ENCODE results near the gene TTC31.

The TTC31 gene

DNA sequence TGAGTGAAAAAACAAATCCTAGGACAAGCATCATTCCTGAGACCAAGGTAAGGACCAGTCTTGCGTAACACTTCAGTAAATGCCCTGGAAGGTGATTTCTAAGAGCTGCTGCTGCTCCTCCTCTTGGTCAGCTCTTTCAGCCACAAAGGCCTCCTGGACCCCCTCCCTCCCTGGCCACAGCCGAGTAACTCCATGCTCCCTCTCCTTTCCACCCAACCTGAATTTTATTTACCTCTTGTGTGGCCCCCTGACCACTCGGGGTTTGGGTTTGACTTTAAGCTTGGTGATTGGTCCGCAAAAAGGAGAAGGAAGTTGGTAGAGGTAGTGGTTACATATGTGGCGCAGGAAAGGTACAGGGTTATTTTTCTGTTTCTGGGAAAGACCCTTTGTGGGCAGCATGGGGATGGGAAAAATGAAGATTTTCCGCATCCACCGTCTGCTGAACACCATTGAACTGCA is 56.0 kb downstream of the TTC31 start:
- H3K4me3 ChIP-seq (ENCODE audit: low read length) = no peak overlapping the region
- H3K9me3 ChIP-seq (ENCODE audit: control insufficient read depth, insufficient read depth, low read length) = no peaks in the 10 kb centered on the region
- no CpG with 5 or more reads among the region's 7 CpGs for WGBS (ENCODE audit: insufficient coverage, insufficient read length)
- no peaks in the 10 kb centered on the region for H3K27me3 ChIP-seq (ENCODE audit: control insufficient read depth, insufficient read depth, low read length)
- DNase-seq (ENCODE audit: low read depth, low spot score) = no peak
- no peaks in the 10 kb centered on the region for H3K4me1 ChIP-seq (ENCODE audit: control insufficient read depth, insufficient read depth, low read length)
- H3K27ac ChIP-seq (ENCODE audit: low read length) = no peak overlapping the region
- H3K36me3 ChIP-seq (ENCODE audit: control insufficient read depth, insufficient read depth, low read length) = peaks cover 3% of the 10 kb centered on the region; the same call in 1 of the 2 replicates

DNA sequence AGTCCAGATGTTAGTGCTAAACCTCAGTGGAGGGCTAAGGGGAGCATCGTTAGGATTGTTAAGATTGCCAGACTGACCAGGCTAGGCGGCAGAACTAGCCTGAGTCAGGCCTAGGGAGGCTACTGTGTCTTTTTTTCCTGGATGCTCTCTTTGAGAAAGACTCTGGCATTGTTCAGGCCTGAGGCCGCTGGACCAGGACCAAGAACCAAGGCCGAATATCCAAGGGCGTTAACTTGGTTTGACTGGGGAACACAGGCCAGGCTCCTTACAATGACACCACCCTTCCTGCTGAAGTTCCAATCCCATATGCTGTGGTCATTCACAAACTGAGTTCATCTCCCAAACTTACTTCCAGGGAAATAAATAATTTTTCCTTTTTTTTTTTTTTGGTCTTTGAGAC is 57.4 kb downstream of the TTC31 start:
- DNase-seq (ENCODE audit: low read depth, low spot score) = no peak
- H3K27me3 ChIP-seq (ENCODE audit: control insufficient read depth, insufficient read depth, low read length) = no peaks in the 10 kb centered on the region
- H3K4me1 ChIP-seq (ENCODE audit: control insufficient read depth, insufficient read depth, low read length) = no peaks in the 10 kb centered on the region
- no peak overlapping the region for H3K4me3 ChIP-seq (ENCODE audit: low read length)
- H3K36me3 ChIP-seq (ENCODE audit: control insufficient read depth, insufficient read depth, low read length) = peaks cover 3% of the 10 kb centered on the region; the same call in 1 of the 2 replicates
- no CpG with 5 or more reads among the region's 5 CpGs for WGBS (ENCODE audit: insufficient coverage, insufficient read length)
- H3K9me3 ChIP-seq (ENCODE audit: control insufficient read depth, insufficient read depth, low read length) = no peaks in the 10 kb centered on the region
- H3K27ac ChIP-seq (ENCODE audit: low read length) = no peak overlapping the region

DNA sequence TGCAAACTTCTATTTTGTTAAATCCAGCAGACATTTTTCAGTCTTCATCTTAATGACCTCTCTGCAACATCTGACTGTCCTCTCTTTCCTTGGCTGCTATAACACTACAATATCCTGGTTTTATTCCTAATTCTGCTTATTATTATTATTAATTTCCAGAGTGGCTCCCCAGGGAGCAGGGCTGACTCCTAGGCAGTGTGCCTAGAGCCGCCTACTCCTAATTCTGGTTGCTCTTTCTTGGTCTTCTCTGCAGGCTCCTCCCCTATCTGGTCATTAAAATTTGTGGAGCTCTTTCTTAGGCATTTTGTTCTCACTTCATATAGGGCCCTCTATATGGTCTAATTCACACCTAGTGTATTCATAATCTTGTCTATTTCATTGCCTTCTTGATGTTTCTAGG is 60.1 kb downstream of the TTC31 start:
- no CpG with 5 or more reads among the region's 1 CpG for WGBS (ENCODE audit: insufficient coverage, insufficient read length)
- no peak for DNase-seq (ENCODE audit: low read depth, low spot score)
- peaks cover 2% of the 10 kb centered on the region; the same call in 1 of the 2 replicates for H3K27me3 ChIP-seq (ENCODE audit: control insufficient read depth, insufficient read depth, low read length)
- H3K9me3 ChIP-seq (ENCODE audit: control insufficient read depth, insufficient read depth, low read length) = no peaks in the 10 kb centered on the region
- no peaks in the 10 kb centered on the region for H3K4me1 ChIP-seq (ENCODE audit: control insufficient read depth, insufficient read depth, low read length)
- H3K36me3 ChIP-seq (ENCODE audit: control insufficient read depth, insufficient read depth, low read length) = no peaks in the 10 kb centered on the region
- no peak overlapping the region for H3K4me3 ChIP-seq (ENCODE audit: low read length)
- H3K27ac ChIP-seq (ENCODE audit: low read length) = no peak overlapping the region

All from iPS DF 6.9 (cell line).